ENCODE data around the gene CCDC39.

Gene CCDC39

GRCh38 chr3:180679178-180680096 lies at the start of gene CCDC39:
CCDC39 (minus strand) TSS chr3:180679489; CDS start chr3:180679380, 109 bp downstream.
- H3K9me3 ChIP-seq (ENCODE audit: severe bottlenecking), result no peaks in the 10 kb centered on the region
- H3K4me3 ChIP-seq (ENCODE audit: severe bottlenecking), result peak within 1 kb of the TSS; percentile 45
- H3K27ac ChIP-seq (ENCODE audit: poor library complexity, severe bottlenecking), result no peak within 1 kb of the TSS
- TF ChIP-seq CTCF (IDR thresholded peaks at IDR 0.05; ENCODE audit: poor library complexity, severe bottlenecking), result no peak
- ATAC-seq (ENCODE audit: low read depth) (peak; percentile 88), DNase-seq (ENCODE audit: low spot score) (peak; percentile 62)
- no peaks in the 10 kb centered on the region for H3K36me3 ChIP-seq (ENCODE audit: low read depth)
- peaks cover 7% of the 10 kb centered on the region for H3K4me1 ChIP-seq (ENCODE audit: insufficient read depth, poor library complexity, severe bottlenecking)
- H3K27me3 ChIP-seq (ENCODE audit: insufficient read depth, poor library complexity, severe bottlenecking), result peaks cover 24% of the 10 kb centered on the region

- Histone ChIP-seq H3K4me3 (ENCODE audit: severe bottlenecking) (no peak overlapping the region), H3K4me1 (ENCODE audit: insufficient read depth, poor library complexity, severe bottlenecking) (no peaks in the 10 kb centered on the region), H3K27ac (ENCODE audit: poor library complexity, severe bottlenecking) (no peak overlapping the region), H3K36me3 (ENCODE audit: low read depth) (no peaks in the 10 kb centered on the region), H3K27me3 (ENCODE audit: insufficient read depth, poor library complexity, severe bottlenecking) (no peaks in the 10 kb centered on the region), H3K9me3 (ENCODE audit: severe bottlenecking) (no peaks in the 10 kb centered on the region)
- ATAC-seq (ENCODE audit: low read depth), result no peak
- DNase-seq (ENCODE audit: low spot score), result no peak
- TF ChIP-seq CTCF (IDR thresholded peaks at IDR 0.05; ENCODE audit: poor library complexity, severe bottlenecking), result no peak
These were observed 40.7 kb upstream of the CCDC39 start for GRCh38 chr3:180720012-180720411.

- H3K36me3 ChIP-seq (ENCODE audit: low read depth), result no peaks in the 10 kb centered on the region
- H3K27me3 ChIP-seq (ENCODE audit: insufficient read depth, poor library complexity, severe bottlenecking), result peaks cover 15% of the 10 kb centered on the region
- no peaks in the 10 kb centered on the region for H3K9me3 ChIP-seq (ENCODE audit: severe bottlenecking)
- no peaks in the 10 kb centered on the region for H3K4me1 ChIP-seq (ENCODE audit: insufficient read depth, poor library complexity, severe bottlenecking)
- no peak for TF ChIP-seq CTCF (IDR thresholded peaks at IDR 0.05; ENCODE audit: poor library complexity, severe bottlenecking)
- no peak for ATAC-seq (ENCODE audit: low read depth)
- DNase-seq (ENCODE audit: low spot score), result no peak
- no peak overlapping the region for H3K27ac ChIP-seq (ENCODE audit: poor library complexity, severe bottlenecking)
- H3K4me3 ChIP-seq (ENCODE audit: severe bottlenecking), result no peak overlapping the region
These were observed 28.6 kb upstream of the CCDC39 start for GRCh38 chr3:180707896-180708295.

- H3K4me3 ChIP-seq (ENCODE audit: severe bottlenecking), result no peak overlapping the region
- no peak for TF ChIP-seq CTCF (IDR thresholded peaks at IDR 0.05; ENCODE audit: poor library complexity, severe bottlenecking)
- ATAC-seq (ENCODE audit: low read depth) (no peak), DNase-seq (ENCODE audit: low spot score) (no peak)
- no peak overlapping the region for H3K27ac ChIP-seq (ENCODE audit: poor library complexity, severe bottlenecking)
- no peaks in the 10 kb centered on the region for H3K36me3 ChIP-seq (ENCODE audit: low read depth)
- peaks cover 15% of the 10 kb centered on the region for H3K27me3 ChIP-seq (ENCODE audit: insufficient read depth, poor library complexity, severe bottlenecking)
- no peaks in the 10 kb centered on the region for H3K4me1 ChIP-seq (ENCODE audit: insufficient read depth, poor library complexity, severe bottlenecking)
- H3K9me3 ChIP-seq (ENCODE audit: severe bottlenecking), result no peaks in the 10 kb centered on the region
These were observed 26.3 kb upstream of the CCDC39 start for GRCh38 chr3:180705619-180706018.

GRCh38 chr3:180704532-180704931 lies 25.2 kb upstream of the CCDC39 start:
- no peak for DNase-seq (ENCODE audit: low spot score)
- Histone ChIP-seq H3K4me3 (ENCODE audit: severe bottlenecking) (no peak overlapping the region), H3K4me1 (ENCODE audit: insufficient read depth, poor library complexity, severe bottlenecking) (no peaks in the 10 kb centered on the region), H3K27ac (ENCODE audit: poor library complexity, severe bottlenecking) (no peak overlapping the region), H3K27me3 (ENCODE audit: insufficient read depth, poor library complexity, severe bottlenecking) (peaks cover 17% of the 10 kb centered on the region), H3K36me3 (ENCODE audit: low read depth) (no peaks in the 10 kb centered on the region), H3K9me3 (ENCODE audit: severe bottlenecking) (no peaks in the 10 kb centered on the region)
- no peak for TF ChIP-seq CTCF (IDR thresholded peaks at IDR 0.05; ENCODE audit: poor library complexity, severe bottlenecking)
- peak; percentile 68 for ATAC-seq (ENCODE audit: low read depth)
